GM12878 (cell line): ENCODE data around the gene UMPS. TPM values are rescaled to one million over a fixed set of nuclear protein-coding genes. Genes with fewer than 3 reads are reported as not detected.

Source experiments
- ATAC-seq: fragments of 200-7000 bp; cut with Tn5 transposase; 3 replicates; pipeline ENCODE4 v1.9.1; 2020; ENCODE audit warnings: mild to moderate bottlenecking, moderate library complexity
- BruUV-seq: library from RNA; stranded (reverse); fragments of 400-500 nt; replicated peaks from 2 replicates; lab custom pipeline; 2021; lab: Mats Ljungman, UMichigan
- CTCF ChIA-PET: fragments of 300-600 bp; sonication (Branson Sonifier 250); formaldehyde crosslinking; extraction: SDS; loops from one replicate; lab custom pipeline; 2021; ENCODE audit warnings: inconsistent platforms; lab: Yijun Ruan, JAX
- POLR2A ChIA-PET: fragments of 350-600 bp; formaldehyde crosslinking; extraction: SDS; loops from one replicate; lab custom pipeline; 2021; ENCODE audit warnings: inconsistent platforms; lab: Charles Lee
- RAD21 ChIA-PET: fragments of 300-600 bp; sonication (Branson Sonifier 250); formaldehyde crosslinking; loops from one replicate; lab custom pipeline; 2023; ENCODE audit warnings: antibody characterized with exemption; ENCODE audit not compliant: unreplicated experiment; lab: Charles Lee
- SMC1A ChIA-PET: fragments of 300-600 bp; sonication (Branson Sonifier 250); formaldehyde crosslinking; loops from one replicate; lab custom pipeline; 2023; ENCODE audit not compliant: unreplicated experiment, uncharacterized antibody; lab: Charles Lee
- DNase-seq: peaks from one replicate; pipeline ENCODE4 v3.0.0-alpha.2; 2011; ENCODE audit warnings: low read depth, low spot score
- FAIRE-seq: peaks from 3 replicates; lab custom pipeline; 2011; peaks lifted over from hg19 to GRCh38; lab: Jason Lieb, UNC
- H2AFZ ChIP-seq: 2 replicates; pipeline ENCODE4 v1.6.0; 2011; ENCODE audit warnings: low read depth, low read length, control low read depth; ENCODE audit not compliant: control insufficient read depth
- H3K27ac ChIP-seq: 2 replicates; pipeline ENCODE4 v1.5.1; 2011; ENCODE audit warnings: control low read depth; ENCODE audit not compliant: control insufficient read depth, insufficient read depth
- H3K27me3 ChIP-seq, 2 experiments: replicated peaks in 1 of 2; 2 replicates each; pipeline versions ENCODE4 v1.6.0 to v1.6.1; 2011; ENCODE audit warnings: low read length in 1 of 2; ENCODE audit not compliant: control insufficient read depth in 2 of 2, insufficient read depth in 2 of 2
- H3K36me3 ChIP-seq, 2 experiments: 2 replicates each; pipeline ENCODE4 v1.5.1; 2011; ENCODE audit warnings: low read length in 1 of 2; ENCODE audit not compliant: control insufficient read depth in 2 of 2, insufficient read depth in 2 of 2
- H3K4me1 ChIP-seq: 2 replicates; pipeline ENCODE4 v1.6.1; 2011; ENCODE audit warnings: mild to moderate bottlenecking, low read length, moderate library complexity, mixed read lengths; ENCODE audit not compliant: control insufficient read depth, insufficient read depth
- H3K4me2 ChIP-seq: 2 replicates; pipeline ENCODE4 v1.6.0; 2011; ENCODE audit warnings: control low read depth; ENCODE audit not compliant: control insufficient read depth, insufficient read depth
- H3K4me3 ChIP-seq: fragments of 200-600 bp; sonication (generic); 2 replicates; pipeline ENCODE4 v1.5.1; 2016
- H3K79me2 ChIP-seq: 2 replicates; pipeline ENCODE4 v1.6.0; 2011; ENCODE audit warnings: low read length; ENCODE audit not compliant: control insufficient read depth, insufficient read depth
- H3K9ac ChIP-seq: 2 replicates; pipeline ENCODE4 v1.8.0; 2011; ENCODE audit warnings: low read length, control low read depth, mixed read lengths; ENCODE audit not compliant: control insufficient read depth, insufficient read depth
- H3K9me3 ChIP-seq: replicated peaks from 3 replicates; pipeline ENCODE4 v1.5.1; 2011; ENCODE audit warnings: mild to moderate bottlenecking, low read length; ENCODE audit not compliant: control insufficient read depth, insufficient read depth
- H4K20me1 ChIP-seq: 2 replicates; pipeline ENCODE4 v1.6.0; 2011; ENCODE audit not compliant: control insufficient read depth, insufficient read depth
- BMI1 ChIP-seq: fragments of 450-650 bp; IDR thresholded peaks from 2 replicates; pipeline ENCODE4 v1.6.1; 2016; ENCODE audit warnings: mild to moderate bottlenecking, moderate library complexity, borderline replicate concordance
- BRCA1 ChIP-seq: IDR thresholded peaks from 2 replicates; pipeline ENCODE4 v1.6.1; 2011; ENCODE audit warnings: low read depth, low read length, improper control_type of control experiment
- CHD1 ChIP-seq: IDR thresholded peaks from 2 replicates; pipeline ENCODE4 v1.6.1; 2012; ENCODE audit warnings: low read depth, low read length, improper control_type of control experiment
- KAT2A ChIP-seq: conservative IDR thresholded peaks from 2 replicates; pipeline ENCODE4 v1.6.1; 2011; ENCODE audit warnings: low read depth, low read length; ENCODE audit not compliant: control insufficient read depth
- LARP7 ChIP-seq: fragments of 450-650 bp; IDR thresholded peaks from 2 replicates; pipeline ENCODE4 v1.6.1; 2017; ENCODE audit warnings: mild to moderate bottlenecking
- MTA2 ChIP-seq: fragments of 450-650 bp; IDR thresholded peaks from 2 replicates; pipeline ENCODE4 v1.6.1; 2016; ENCODE audit warnings: low read depth, mild to moderate bottlenecking, moderate library complexity
- NFYB ChIP-seq: IDR thresholded peaks from 2 replicates; pipeline ENCODE4 v1.6.1; 2011; ENCODE audit warnings: low read depth, mild to moderate bottlenecking, low read length, improper control_type of control experiment, moderate library complexity; ENCODE audit not compliant: insufficient read depth
- STAT3 ChIP-seq: IDR thresholded peaks from 2 replicates; pipeline ENCODE4 v1.6.1; 2011; ENCODE audit warnings: low read depth, low read length, improper control_type of control experiment
- TAF1 ChIP-seq: IDR thresholded peaks from 2 replicates; pipeline ENCODE4 v1.6.1; 2011; ENCODE audit warnings: mild to moderate bottlenecking, low read depth, low read length, borderline replicate concordance
- ZNF622 ChIP-seq: fragments of 450-650 bp; IDR thresholded peaks from 2 replicates; pipeline ENCODE4 v1.6.1; 2017; ENCODE audit warnings: mild to moderate bottlenecking, inconsistent platforms
- WGBS: methylation state at CpG from one replicate; pipeline ENCODE4 v1.1.6; 2016; ENCODE audit warnings: low lambda C conversion rate; ENCODE audit not compliant: insufficient replicate concordance, insufficient coverage; ENCODE audit errors: missing lambda C conversion rate; 5-methylcytosine and 5-hydroxymethylcytosine counted together
- in situ Hi-C: fragments of 300-500 bp; cut with MboI; formaldehyde crosslinking; loops from 9 replicates; pipeline ENCODE4 v1.14.3; 2018; ENCODE audit warnings: mixed read lengths
- intact Hi-C: fragments of 100-400 bp; cut with micrococcal nuclease; formaldehyde crosslinking; loops from one replicate; pipeline ENCODE4 v1.14.2; 2022; ENCODE audit not compliant: unreplicated experiment
- polyA plus RNA-seq, 11 experiments: library from polyadenylated mRNA; depleted of rRNA in 4 of 11; unstranded in 6 of 11; stranded (reverse) in 5 of 11; fragments of >200 nt; fragmentation: Nextera tagmentation in 4 of 11; fragmentation: Illumina TruSeq in 1 of 11; extraction: Ambion mirVana in 4 of 11; extraction: Trizol in 1 of 11; gene quantifications; 1 replicate in 1 of 11; 2 replicates in 10 of 11; pipeline versions ENCODE4 v1.2.1 to v1.2.3, GENCODE V29; 2011 to 2016; ENCODE audit warnings: inconsistent platforms in 2 of 11, missing spikeins in 2 of 11, low read depth in 1 of 11
- total RNA-seq, 4 experiments: library from RNA; depleted of rRNA in 3 of 4; stranded (reverse); fragments of >200 nt in 3 of 4; fragmentation: Illumina TruSeq in 1 of 4; extraction: Trizol in 1 of 4; gene quantifications; 2 replicates each; pipeline versions ENCODE4 v1.2.1 to v1.2.3, GENCODE V29; 2013 to 2021
- TF ChIP-seq, protein P1 (sequence below): fragments of 450-650 bp; IDR thresholded peaks from 2 replicates; pipeline ENCODE4 v1.6.1; 2016; ENCODE audit warnings: mild to moderate bottlenecking

Gene UMPS
- total and polyA plus RNA-seq, 10 of the 15 experiments (the other 5 are each of a cell fraction or from before 2014, with no cell fraction given) = 30.6 to 82.8 (median 49.5) TPM

DNA sequence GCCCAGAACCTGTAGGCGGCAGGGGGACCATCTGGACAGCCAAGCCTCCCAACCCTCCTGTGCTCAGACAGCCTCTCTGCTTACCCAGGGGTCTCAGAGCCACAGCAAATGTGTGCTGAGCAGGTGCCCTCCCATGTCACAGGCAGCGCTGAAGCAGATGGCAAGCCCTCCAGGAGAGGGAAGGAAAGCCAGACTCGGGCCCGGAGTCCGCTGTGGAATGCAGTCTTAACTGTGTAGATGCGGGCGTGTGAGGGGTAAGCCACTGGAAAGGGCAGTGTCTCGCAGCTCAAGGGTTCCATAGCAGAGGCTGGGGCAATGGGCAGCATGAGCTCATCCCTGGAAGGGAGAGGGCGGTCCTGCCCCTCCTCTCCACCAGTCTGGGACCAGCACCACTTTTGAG is 45.6 kb downstream of the UMPS start:
- H3K79me2 ChIP-seq = no peaks in the 10 kb centered on the region
- TF ChIP-seq NFYB (no peak), STAT3 (no peak), LARP7 (no peak), BRCA1 (no peak), TAF1 (no peak), CHD1 (no peak), ZNF622 (no peak), BMI1 (no peak), MTA2 (no peak), KAT2A (no peak)
- TF ChIP-seq, protein P1, sequence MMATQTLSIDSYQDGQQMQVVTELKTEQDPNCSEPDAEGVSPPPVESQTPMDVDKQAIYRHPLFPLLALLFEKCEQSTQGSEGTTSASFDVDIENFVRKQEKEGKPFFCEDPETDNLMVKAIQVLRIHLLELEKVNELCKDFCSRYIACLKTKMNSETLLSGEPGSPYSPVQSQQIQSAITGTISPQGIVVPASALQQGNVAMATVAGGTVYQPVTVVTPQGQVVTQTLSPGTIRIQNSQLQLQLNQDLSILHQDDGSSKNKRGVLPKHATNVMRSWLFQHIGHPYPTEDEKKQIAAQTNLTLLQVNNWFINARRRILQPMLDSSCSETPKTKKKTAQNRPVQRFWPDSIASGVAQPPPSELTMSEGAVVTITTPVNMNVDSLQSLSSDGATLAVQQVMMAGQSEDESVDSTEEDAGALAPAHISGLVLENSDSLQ = no peak
- 78% methylated on average over 9 of the region's 9 CpGs for WGBS
- no peak overlapping the region for H3K27ac ChIP-seq
- BruUV-seq = no TSS peak
- no peaks in the 10 kb centered on the region for H4K20me1 ChIP-seq
- no peaks in the 10 kb centered on the region for H3K36me3 ChIP-seq
- FAIRE-seq (no peak), ATAC-seq (no peak), DNase-seq (no peak)
- H2AFZ ChIP-seq = no peak overlapping the region
- no peak overlapping the region for H3K9ac ChIP-seq
- H3K27me3 ChIP-seq = no peaks in the 10 kb centered on the region
- RAD21 ChIA-PET = no interaction called here
- H3K9me3 ChIP-seq = no peaks in the 10 kb centered on the region
- CTCF ChIA-PET = no interaction called here
- SMC1A ChIA-PET = no interaction called here
- in situ Hi-C loops = no loop called here
- intact Hi-C loops = no loop called here
- H3K4me3 ChIP-seq = no peak overlapping the region
- POLR2A ChIA-PET = no interaction called here
- peaks cover 20% of the 10 kb centered on the region for H3K4me1 ChIP-seq
- no peak overlapping the region for H3K4me2 ChIP-seq
